K562 (cell line): Measurements from ENCODE around the gene COLEC12. TPM values are rescaled to one million over a fixed set of nuclear protein-coding genes. Genes with fewer than 3 reads are reported as not detected.

Experiments
- CBX5 ChIP-seq: IDR thresholded peaks from 2 replicates; pipeline ENCODE4 v1.6.1; 2014; ENCODE audit warnings: low read depth, borderline replicate concordance
- CEBPG ChIP-seq, 3 experiments: fragments of 200-800 bp in 1 of 3; sonication (Bioruptor generic) in 1 of 3; sonication (generic) in 1 of 3; formaldehyde crosslinking in 1 of 3; IDR thresholded peaks in 2 of 3; conservative IDR thresholded peaks in 1 of 3; 2 replicates each; pipeline versions ENCODE4 v1.6.1 to v1.8.0; 2016 to 2022; ENCODE audit warnings: missing compliant biosample characterization in 2 of 3, missing genetic modification characterization in 2 of 3, mild to moderate bottlenecking in 1 of 3, missing genetic modification reagents in 1 of 3
- CXXC5 ChIP-seq: fragments of 250-450 bp; sonication (Bioruptor Pico); IDR thresholded peaks from 2 replicates; pipeline ENCODE4 v1.8.0; 2022; ENCODE audit warnings: inconsistent platforms, mild to moderate bottlenecking, moderate library complexity
- ELF4 ChIP-seq: fragments of 450-650 bp; formaldehyde crosslinking; IDR thresholded peaks from 2 replicates; pipeline ENCODE4 v1.4.0; 2022; ENCODE audit warnings: missing genetic modification characterization
- ESRRA ChIP-seq: fragments of 450-650 bp; IDR thresholded peaks from 2 replicates; pipeline ENCODE4 v1.6.1; 2014; ENCODE audit warnings: low read depth, mild to moderate bottlenecking, moderate library complexity, borderline replicate concordance
- ETV1 ChIP-seq: fragments of 450-650 bp; conservative IDR thresholded peaks from 2 replicates; pipeline ENCODE4 v1.6.1; 2016; ENCODE audit warnings: missing genetic modification characterization, control low read depth, low read depth, missing compliant biosample characterization
- GTF2B ChIP-seq: IDR thresholded peaks from 2 replicates; pipeline ENCODE4 v1.6.1; 2011; ENCODE audit not compliant: insufficient read length; ENCODE audit errors: extremely low read depth
- GTF2E2 ChIP-seq: fragments of 200-800 bp; sonication (Bioruptor generic); IDR thresholded peaks from 2 replicates; pipeline ENCODE4 v1.6.1; 2016; ENCODE audit warnings: missing genetic modification characterization, missing compliant biosample characterization
- IFI16 ChIP-seq: fragments of 250-450 bp; sonication (Bioruptor Pico); IDR thresholded peaks from 2 replicates; pipeline ENCODE4 v2.1.2; 2022; ENCODE audit warnings: mild to moderate bottlenecking, inconsistent platforms
- NCOA6 ChIP-seq: fragments of 450-650 bp; IDR thresholded peaks from 2 replicates; pipeline ENCODE4 v1.6.1; 2017; ENCODE audit warnings: mild to moderate bottlenecking
- PHTF2 ChIP-seq: fragments of 250-450 bp; sonication (Bioruptor Pico); IDR thresholded peaks from 2 replicates; pipeline ENCODE4 v1.5.0; 2021; ENCODE audit warnings: mild to moderate bottlenecking
- POLR2B ChIP-seq: fragments of 450-650 bp; IDR thresholded peaks from 2 replicates; pipeline ENCODE4 v1.6.1; 2018; ENCODE audit warnings: low read depth; ENCODE audit not compliant: partially characterized antibody
- PTBP1 ChIP-seq: fragments of 200-400 bp; formaldehyde crosslinking; IDR thresholded peaks from 2 replicates; pipeline ENCODE4 v1.6.1; 2017; ENCODE audit warnings: low read depth, low read length
- SETDB1 ChIP-seq: IDR thresholded peaks from one replicate; pipeline ENCODE4 v1.6.1; 2012; ENCODE audit warnings: low read length, control low read depth, inconsistent platforms
- SMC3 ChIP-seq: conservative IDR thresholded peaks from 2 replicates; pipeline ENCODE4 v1.6.1; 2011; ENCODE audit warnings: low read depth, low read length, improper control_type of control experiment; ENCODE audit not compliant: insufficient read depth
- SOX6 ChIP-seq: fragments of 450-650 bp; IDR thresholded peaks from 2 replicates; pipeline ENCODE4 v1.6.1; 2014; ENCODE audit warnings: mild to moderate bottlenecking
- SUPT5H ChIP-seq: fragments of 450-650 bp; IDR thresholded peaks from 2 replicates; pipeline ENCODE4 v1.6.1; 2016
- TCF7L2 ChIP-seq: fragments of 150-350 bp; IDR thresholded peaks from 2 replicates; pipeline ENCODE4 v1.6.1; 2016; ENCODE audit warnings: low read depth, mild to moderate bottlenecking, low read length, moderate library complexity
- TEAD1 ChIP-seq, 2 experiments: fragments of 450-650 bp in 1 of 2; sonication (generic) in 1 of 2; formaldehyde crosslinking; IDR thresholded peaks; 2 replicates each; pipeline versions ENCODE4 v1.4.0 to v1.8.0; 2020 to 2022; ENCODE audit warnings: mild to moderate bottlenecking in 2 of 2, missing genetic modification reagents in 1 of 2
- TRIM28 ChIP-seq: fragments of 450-650 bp; IDR thresholded peaks from 2 replicates; pipeline ENCODE4 v1.6.1; 2017
- YY1 ChIP-seq, 3 experiments: IDR thresholded peaks; 2 replicates each; pipeline ENCODE4 v1.6.1; 2011; ENCODE audit warnings: low read length in 2 of 3, mild to moderate bottlenecking in 2 of 3, moderate library complexity in 2 of 3, borderline replicate concordance in 1 of 3, control low read depth in 1 of 3, low read depth in 1 of 3; ENCODE audit not compliant: insufficient read depth in 3 of 3, insufficient replicate concordance in 2 of 3, control insufficient read depth in 1 of 3, insufficient read length in 1 of 3; ENCODE audit errors: extremely low read depth in 1 of 3
- ZNF77 ChIP-seq: fragments of 250-450 bp; sonication (Bioruptor Pico); IDR thresholded peaks from 2 replicates; pipeline ENCODE4 v1.5.0; 2020
- polyA plus RNA-seq, 8 experiments: library from polyadenylated mRNA; depleted of rRNA in 4 of 8; stranded (reverse) in 5 of 8; unstranded in 3 of 8; fragments of >200 nt; fragmentation: Nextera tagmentation in 2 of 8; fragmentation: Illumina TruSeq in 1 of 8; extraction: Ambion mirVana in 2 of 8; extraction: Trizol in 1 of 8; gene quantifications; 2 replicates each; pipeline versions ENCODE4 v1.2.1 to v1.2.3, GENCODE V29; 2011 to 2014; ENCODE audit warnings: inconsistent platforms in 1 of 8, missing spikeins in 1 of 8
- total RNA-seq, 7 experiments: library from RNA; depleted of rRNA in 6 of 7; stranded (reverse); fragments of >200 nt in 6 of 7; fragmentation: Illumina TruSeq in 2 of 7; extraction: Trizol in 2 of 7; gene quantifications; 2 replicates each; pipeline versions ENCODE4 v1.2.1 to v1.2.3, GENCODE V29; 2011 to 2021; ENCODE audit warnings: low replicate concordance in 1 of 7
- TF ChIP-seq, protein P1 (sequence below), 2 experiments: fragments of 450-650 bp in 1 of 2; sonication (generic) in 1 of 2; formaldehyde crosslinking; conservative IDR thresholded peaks; 2 replicates each; pipeline versions ENCODE4 v1.4.0 to v1.8.1; 2020 to 2022; ENCODE audit warnings: mild to moderate bottlenecking in 1 of 2, missing genetic modification reagents in 1 of 2
- TF ChIP-seq, protein P2 (sequence below): fragments of 450-650 bp; IDR thresholded peaks from 2 replicates; pipeline ENCODE4 v1.6.1; 2016; ENCODE audit warnings: antibody characterized with exemption
- TF ChIP-seq, protein P3 (sequence below): fragments of 450-650 bp; formaldehyde crosslinking; IDR thresholded peaks from 2 replicates; pipeline ENCODE4 v1.4.0; 2022; ENCODE audit warnings: mild to moderate bottlenecking, moderate library complexity

The COLEC12 gene
- total and polyA plus RNA-seq, 9 of the 15 experiments (the other 6 are each of a cell fraction or from before 2014, with no cell fraction given), result 0.04 TPM; not detected in 8

DNA sequence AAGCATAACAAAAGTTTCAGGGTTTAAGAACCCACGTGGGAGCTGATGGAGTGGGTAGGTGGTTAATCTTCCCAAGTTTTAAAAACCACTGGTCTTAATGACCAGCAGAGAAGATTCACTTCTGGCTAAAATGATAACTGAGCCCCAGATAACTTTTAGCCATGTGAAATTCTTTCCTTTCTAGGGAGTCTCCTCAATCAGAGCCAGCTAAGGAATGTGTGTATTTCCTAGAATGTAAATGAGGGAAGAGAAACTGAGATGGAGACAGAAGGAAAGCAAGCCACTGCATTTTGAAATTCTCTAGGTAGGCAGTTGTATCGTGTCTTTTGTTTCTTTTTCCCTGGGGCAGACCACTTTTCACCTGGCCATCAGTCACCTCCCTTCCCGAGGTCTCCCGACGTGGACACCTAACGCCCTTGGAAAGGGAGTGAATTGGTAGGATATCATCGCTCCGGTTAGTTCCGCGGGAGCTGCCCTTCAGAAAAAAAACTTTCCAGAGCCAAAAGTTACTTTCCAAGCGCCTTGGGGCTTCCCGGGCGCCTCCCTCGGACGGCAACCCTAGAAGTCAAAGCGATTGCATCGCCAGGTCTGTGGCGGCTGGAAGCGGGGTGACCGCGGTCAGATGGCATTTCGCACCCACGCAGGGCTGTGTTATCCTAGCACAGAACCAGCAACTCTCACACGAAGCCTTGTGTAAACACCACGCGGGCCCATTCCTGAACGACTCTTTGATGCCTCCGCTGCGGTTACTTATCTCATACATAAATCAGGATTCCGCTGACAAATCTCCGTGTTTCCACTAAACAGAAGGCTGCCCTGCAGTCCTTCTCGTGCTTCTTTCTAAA, 1.3 kb downstream of the COLEC12 start (continued):
- TF ChIP-seq, protein P1, sequence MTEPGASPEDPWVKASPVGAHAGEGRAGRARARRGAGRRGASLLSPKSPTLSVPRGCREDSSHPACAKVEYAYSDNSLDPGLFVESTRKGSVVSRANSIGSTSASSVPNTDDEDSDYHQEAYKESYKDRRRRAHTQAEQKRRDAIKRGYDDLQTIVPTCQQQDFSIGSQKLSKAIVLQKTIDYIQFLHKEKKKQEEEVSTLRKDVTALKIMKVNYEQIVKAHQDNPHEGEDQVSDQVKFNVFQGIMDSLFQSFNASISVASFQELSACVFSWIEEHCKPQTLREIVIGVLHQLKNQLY (CRISPR knock-in tag; conservative IDR thresholded peaks at IDR 0.05), result no peak
- TF ChIP-seq SOX6 (peak; percentile 44; the same call in 1 of the 2 replicates), YY1 (IDR thresholded peaks at IDR 0.05; ENCODE audit: borderline replicate concordance in 1 of 3, control insufficient read depth in 1 of 3, extremely low read depth in 1 of 3, insufficient read depth in 3 of 3, insufficient read length in 1 of 3, insufficient replicate concordance in 2 of 3, low read depth in 1 of 3, low read length in 2 of 3) (no peak), CEBPG (CRISPR knock-in tag; IDR thresholded peaks at IDR 0.05) (no peak), CEBPG (tag; conservative IDR thresholded peaks at IDR 0.05 in 1 of 2, IDR thresholded peaks at IDR 0.05 in 1 of 2) (no peak), POLR2B (no peak), PHTF2 (CRISPR knock-in tag) (no peak), ELF4 (CRISPR knock-in tag) (no peak), GTF2B (no peak), IFI16 (CRISPR knock-in tag) (no peak), ESRRA (peak; percentile 79; the same call in 1 of the 2 replicates), ZNF77 (CRISPR knock-in tag) (no peak), TCF7L2 (peak; percentile 75), SETDB1 (no peak), PTBP1 (no peak), ETV1 (peak; percentile 12; the same call in 1 of the 2 replicates), CXXC5 (CRISPR knock-in tag) (peak; percentile 65), NCOA6 (no peak), SMC3 (no peak), TRIM28 (no peak), CBX5 (no peak), SUPT5H (no peak), TEAD1 (CRISPR knock-in tag; IDR thresholded peaks at IDR 0.05) (peak in 1 of 2 experiments; percentile 80; a peak in 2 of 4 replicates), GTF2E2 (tag) (no peak)
- TF ChIP-seq, protein P2, sequence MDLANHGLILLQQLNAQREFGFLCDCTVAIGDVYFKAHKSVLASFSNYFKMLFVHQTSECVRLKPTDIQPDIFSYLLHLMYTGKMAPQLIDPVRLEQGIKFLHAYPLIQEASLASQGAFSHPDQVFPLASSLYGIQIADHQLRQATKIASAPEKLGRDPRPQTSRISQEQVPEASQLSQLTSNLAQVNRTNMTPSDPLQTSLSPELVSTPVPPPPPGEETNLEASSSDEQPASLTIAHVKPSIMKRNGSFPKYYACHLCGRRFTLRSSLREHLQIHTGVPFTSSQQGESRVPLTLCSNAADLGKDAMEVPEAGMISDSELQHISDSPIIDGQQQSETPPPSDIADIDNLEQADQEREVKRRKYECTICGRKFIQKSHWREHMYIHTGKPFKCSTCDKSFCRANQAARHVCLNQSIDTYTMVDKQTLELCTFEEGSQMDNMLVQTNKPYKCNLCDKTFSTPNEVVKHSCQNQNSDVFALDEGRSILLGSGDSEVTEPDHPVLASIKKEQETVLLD, result no peak
- TF ChIP-seq, protein P3, sequence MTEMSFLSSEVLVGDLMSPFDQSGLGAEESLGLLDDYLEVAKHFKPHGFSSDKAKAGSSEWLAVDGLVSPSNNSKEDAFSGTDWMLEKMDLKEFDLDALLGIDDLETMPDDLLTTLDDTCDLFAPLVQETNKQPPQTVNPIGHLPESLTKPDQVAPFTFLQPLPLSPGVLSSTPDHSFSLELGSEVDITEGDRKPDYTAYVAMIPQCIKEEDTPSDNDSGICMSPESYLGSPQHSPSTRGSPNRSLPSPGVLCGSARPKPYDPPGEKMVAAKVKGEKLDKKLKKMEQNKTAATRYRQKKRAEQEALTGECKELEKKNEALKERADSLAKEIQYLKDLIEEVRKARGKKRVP (CRISPR knock-in tag), result no peak
